ENCODE measurements around the gene KCNIP4.

Gene KCNIP4

GRCh38 chr4:21067351-21067750, 881.2 kb downstream of the KCNIP4 start:
- no peak for DNase-seq (ENCODE audit: low read depth in 3 of 3)

- no peak for DNase-seq (ENCODE audit: low read depth in 3 of 3)
Observed at GRCh38 chr4:21061902-21062301, 886.7 kb downstream of the KCNIP4 start.

- DNase-seq (ENCODE audit: low read depth in 3 of 3): no peak
Observed at GRCh38 chr4:21046141-21046540, 902.4 kb downstream of the KCNIP4 start.

- no peak for DNase-seq (ENCODE audit: low read depth in 3 of 3)
Observed at GRCh38 chr4:21045119-21045518, 903.5 kb downstream of the KCNIP4 start.

- no peak for DNase-seq (ENCODE audit: low read depth in 3 of 3)
Observed at GRCh38 chr4:21041708-21042107, 906.9 kb downstream of the KCNIP4 start.

GRCh38 chr4:21034728-21035127, 913.8 kb downstream of the KCNIP4 start:
- DNase-seq (ENCODE audit: low read depth in 3 of 3): no peak

GRCh38 chr4:21032089-21032645, 916.4 kb downstream of the KCNIP4 start:
- no peak for DNase-seq (ENCODE audit: low read depth in 3 of 3)

GRCh38 chr4:21018817-21019216, 929.8 kb downstream of the KCNIP4 start:
- no peak for DNase-seq (ENCODE audit: low read depth in 3 of 3)

GRCh38 chr4:21013501-21013900, 935.1 kb downstream of the KCNIP4 start:
- no peak for DNase-seq (ENCODE audit: low read depth in 3 of 3)

GRCh38 chr4:21012851-21013331, 935.7 kb downstream of the KCNIP4 start:
- no peak for DNase-seq (ENCODE audit: low read depth in 3 of 3)

- DNase-seq (ENCODE audit: low read depth in 3 of 3): no peak
Observed at GRCh38 chr4:21011106-21011505, 937.5 kb downstream of the KCNIP4 start.

- DNase-seq (ENCODE audit: low read depth in 3 of 3): no peak
Observed at GRCh38 chr4:21009956-21010355, 938.6 kb downstream of the KCNIP4 start.

GRCh38 chr4:21005647-21006046, 942.9 kb downstream of the KCNIP4 start:
- DNase-seq (ENCODE audit: low read depth in 3 of 3): no peak

- no peak for DNase-seq (ENCODE audit: low read depth in 3 of 3)
Observed at GRCh38 chr4:21002976-21003375, 945.6 kb downstream of the KCNIP4 start.

- no peak for DNase-seq (ENCODE audit: low read depth in 3 of 3)
Observed at GRCh38 chr4:21002286-21002685, 946.3 kb downstream of the KCNIP4 start.

GRCh38 chr4:21001490-21001889, 947.1 kb downstream of the KCNIP4 start:
- DNase-seq (ENCODE audit: low read depth in 3 of 3): no peak

- no peak for DNase-seq (ENCODE audit: low read depth in 3 of 3)
Observed at GRCh38 chr4:20997886-20998285, 950.7 kb downstream of the KCNIP4 start.

GRCh38 chr4:20995610-20996009, 953.0 kb downstream of the KCNIP4 start:
- no peak for DNase-seq (ENCODE audit: low read depth in 3 of 3)

GRCh38 chr4:20995015-20995414, 953.6 kb downstream of the KCNIP4 start:
- no peak for DNase-seq (ENCODE audit: low read depth in 3 of 3)

- DNase-seq (ENCODE audit: low read depth in 3 of 3): no peak
Observed at GRCh38 chr4:20992002-20992401, 956.6 kb downstream of the KCNIP4 start.

- no peak for DNase-seq (ENCODE audit: low read depth in 3 of 3)
Observed at GRCh38 chr4:20987191-20987590, 961.4 kb downstream of the KCNIP4 start.

- DNase-seq (ENCODE audit: low read depth in 3 of 3): no peak
Observed at GRCh38 chr4:20984576-20984836, 964.1 kb downstream of the KCNIP4 start.

- no peak for DNase-seq (ENCODE audit: low read depth in 3 of 3)
Observed at GRCh38 chr4:20983763-20984575, 964.6 kb downstream of the KCNIP4 start.

GRCh38 chr4:20982544-20982943, 966.0 kb downstream of the KCNIP4 start:
- no peak for DNase-seq (ENCODE audit: low read depth in 3 of 3)

Data from stimulated activated CD4-positive, alpha-beta T cell treated with anti-CD3 and anti-CD28 coated beads, TNF-alpha, amount 100 ng/mL, for 4 hours (primary cell).